Measurements from ENCODE around the gene RGPD3.

DNA sequence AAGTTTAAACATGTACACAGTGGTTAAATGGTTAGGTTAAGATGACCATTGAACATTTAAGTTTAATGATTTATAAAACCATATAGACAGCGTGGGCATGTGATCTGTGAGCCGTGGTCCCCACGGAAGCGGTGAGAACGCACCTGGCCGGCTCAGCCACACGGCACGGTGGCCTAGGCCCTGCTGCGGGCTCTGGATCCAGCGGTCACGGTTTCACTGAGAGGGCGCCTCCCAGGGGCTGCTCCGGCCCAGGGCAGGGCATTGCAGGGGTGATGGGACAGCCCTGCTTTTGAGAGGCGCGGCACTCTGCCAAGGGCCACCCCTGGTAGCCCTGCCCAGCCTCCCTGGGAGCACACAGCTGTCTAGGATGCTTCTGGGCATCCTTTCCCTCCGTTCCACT lies 124.9 kb downstream of the RGPD3 start:
- TF ChIP-seq POLR2A (IDR thresholded peaks at IDR 0.05) = no peak
- no peak for TF ChIP-seq CTCF (IDR thresholded peaks at IDR 0.05)
- TF ChIP-seq POLR2AphosphoS5 (IDR thresholded peaks at IDR 0.05) = no peak

All from prostate gland (tissue), 2 donors.